Measurements from ENCODE around the gene CRACR2B. TPM values are rescaled to one million over a fixed set of nuclear protein-coding genes. Genes with fewer than 3 reads are reported as not detected.

Gene CRACR2B
- total and polyA plus RNA-seq, 2 of the 13 experiments (the other 11 are each of a cell fraction or from before 2014, with no cell fraction given) = 14.9 to 21.0 TPM

GRCh38 chr11:838441-839279 is 10.9 kb downstream of the CRACR2B start (continued):
- TF ChIP-seq AFF4 (CRISPR knock-in tag; IDR thresholded peaks at IDR 0.05) = no peak
- TF ChIP-seq ZNF496 (CRISPR knock-in tag; IDR thresholded peaks at IDR 0.05; ENCODE audit: insufficient replicate concordance) = no peak
- TF ChIP-seq ZNF550 (CRISPR knock-in tag; IDR thresholded peaks at IDR 0.05; ENCODE audit: borderline replicate concordance) = no peak
- no peak; the same call in 1 of the 2 replicates for TF ChIP-seq SP2 (CRISPR knock-in tag; IDR thresholded peaks at IDR 0.05)
- TF ChIP-seq ZNF639 (CRISPR knock-in tag; conservative IDR thresholded peaks at IDR 0.05) = peak; percentile 65; the same call in 1 of the 2 replicates
- TF ChIP-seq ZNF740 (CRISPR knock-in tag; IDR thresholded peaks at IDR 0.05) = peak; percentile 88; the same call in 1 of the 2 replicates
- no peak for TF ChIP-seq ZNF615 (CRISPR knock-in tag; IDR thresholded peaks at IDR 0.05; ENCODE audit: borderline replicate concordance)
- no peak for TF ChIP-seq ATF7 (IDR thresholded peaks at IDR 0.05)
- TF ChIP-seq ATF7 (CRISPR knock-in tag; IDR thresholded peaks at IDR 0.05) = no peak
- TF ChIP-seq DMTF1 (CRISPR knock-in tag; IDR thresholded peaks at IDR 0.05) = no peak
- TF ChIP-seq STAT6 (CRISPR knock-in tag; IDR thresholded peaks at IDR 0.05; ENCODE audit: borderline replicate concordance) = no peak
- no peak for TF ChIP-seq PHB2 (IDR thresholded peaks at IDR 0.05; ENCODE audit: partially characterized antibody)
- TF ChIP-seq HMGXB4 (CRISPR knock-in tag; IDR thresholded peaks at IDR 0.05; ENCODE audit: borderline replicate concordance in 1 of 2, low read depth in 1 of 2) = peak; percentile 65 to 86

Measured in HepG2 (cell line).